Measurements from ENCODE around the gene MRPS27.

DNA sequence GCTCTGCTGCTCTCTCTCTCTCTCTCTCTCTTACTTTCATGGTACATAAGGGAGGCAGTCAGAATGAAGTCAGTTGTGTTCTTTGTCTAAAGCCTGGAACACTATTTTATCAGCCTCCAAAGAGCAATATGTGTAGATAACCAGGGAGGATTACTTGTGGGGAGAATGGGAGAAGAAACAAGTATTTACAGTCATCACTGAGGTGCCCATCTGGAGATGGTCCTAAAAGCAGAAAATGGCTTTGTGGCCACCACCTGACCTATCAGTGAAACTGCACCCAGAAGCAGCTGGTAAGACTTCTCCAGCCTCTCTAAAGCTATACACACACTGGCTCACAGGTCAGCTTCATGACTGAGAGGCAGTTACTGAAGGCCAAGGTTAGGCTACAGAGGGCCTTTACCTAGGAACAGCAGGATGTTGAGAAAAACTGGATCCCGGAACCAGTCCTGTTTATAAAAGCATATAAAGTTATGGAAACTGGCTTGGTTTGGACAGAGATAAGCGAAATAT lies 75.1 kb downstream of the MRPS27 start:
- TF ChIP-seq, protein P1, sequence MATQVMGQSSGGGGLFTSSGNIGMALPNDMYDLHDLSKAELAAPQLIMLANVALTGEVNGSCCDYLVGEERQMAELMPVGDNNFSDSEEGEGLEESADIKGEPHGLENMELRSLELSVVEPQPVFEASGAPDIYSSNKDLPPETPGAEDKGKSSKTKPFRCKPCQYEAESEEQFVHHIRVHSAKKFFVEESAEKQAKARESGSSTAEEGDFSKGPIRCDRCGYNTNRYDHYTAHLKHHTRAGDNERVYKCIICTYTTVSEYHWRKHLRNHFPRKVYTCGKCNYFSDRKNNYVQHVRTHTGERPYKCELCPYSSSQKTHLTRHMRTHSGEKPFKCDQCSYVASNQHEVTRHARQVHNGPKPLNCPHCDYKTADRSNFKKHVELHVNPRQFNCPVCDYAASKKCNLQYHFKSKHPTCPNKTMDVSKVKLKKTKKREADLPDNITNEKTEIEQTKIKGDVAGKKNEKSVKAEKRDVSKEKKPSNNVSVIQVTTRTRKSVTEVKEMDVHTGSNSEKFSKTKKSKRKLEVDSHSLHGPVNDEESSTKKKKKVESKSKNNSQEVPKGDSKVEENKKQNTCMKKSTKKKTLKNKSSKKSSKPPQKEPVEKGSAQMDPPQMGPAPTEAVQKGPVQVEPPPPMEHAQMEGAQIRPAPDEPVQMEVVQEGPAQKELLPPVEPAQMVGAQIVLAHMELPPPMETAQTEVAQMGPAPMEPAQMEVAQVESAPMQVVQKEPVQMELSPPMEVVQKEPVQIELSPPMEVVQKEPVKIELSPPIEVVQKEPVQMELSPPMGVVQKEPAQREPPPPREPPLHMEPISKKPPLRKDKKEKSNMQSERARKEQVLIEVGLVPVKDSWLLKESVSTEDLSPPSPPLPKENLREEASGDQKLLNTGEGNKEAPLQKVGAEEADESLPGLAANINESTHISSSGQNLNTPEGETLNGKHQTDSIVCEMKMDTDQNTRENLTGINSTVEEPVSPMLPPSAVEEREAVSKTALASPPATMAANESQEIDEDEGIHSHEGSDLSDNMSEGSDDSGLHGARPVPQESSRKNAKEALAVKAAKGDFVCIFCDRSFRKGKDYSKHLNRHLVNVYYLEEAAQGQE (IDR thresholded peaks at IDR 0.05; ENCODE audit: insufficient read depth in 1 of 2, low read depth in 2 of 2, low read length in 2 of 2), result no peak
- TF ChIP-seq TAF1 (IDR thresholded peaks at IDR 0.05; ENCODE audit: borderline replicate concordance, insufficient read depth, low read length), result no peak
- TF ChIP-seq POLR2AphosphoS5 (IDR thresholded peaks at IDR 0.05; ENCODE audit: low read depth, low read length), result no peak
